Myocyte (in vitro differentiated cells): ENCODE results near the gene CLTB. TPM values are rescaled to one million over a fixed set of nuclear protein-coding genes. Genes with fewer than 3 reads are reported as not detected.
A peak's percentile ranks its signal among the peaks of the same experiment; 100 is the strongest.
"Not testable (repeated sequence)": the region's sequence is repeated elsewhere in the genome, so short reads cannot be mapped to it uniquely, and the experiment has no call there.

Experiments
- DNase-seq: peaks from one replicate; pipeline ENCODE4 v3.0.0-alpha.2; 2012; ENCODE audit warnings: low read depth
- total RNA-seq: library from RNA; depleted of rRNA; stranded (reverse); fragments of >200 nt; gene quantifications from 2 replicates; pipeline ENCODE4 v1.2.3, GENCODE V29; 2014

The CLTB gene
- total RNA-seq, 1 donor from 2014 or later = 223 TPM

GRCh38 chr5:176429972-176430371, 13.6 kb upstream of the CLTB start:
- DNase-seq = no peak

GRCh38 chr5:176427971-176428370, 11.6 kb upstream of the CLTB start:
- no peak for DNase-seq

GRCh38 chr5:176426876-176427275, 10.5 kb upstream of the CLTB start:
- no peak for DNase-seq

- DNase-seq = no peak
These were observed 9.5 kb upstream of the CLTB start for GRCh38 chr5:176425791-176426190.

- no peak for DNase-seq
These were observed 8.8 kb upstream of the CLTB start for GRCh38 chr5:176425138-176425537.

- no peak for DNase-seq
These were observed 7.8 kb upstream of the CLTB start for GRCh38 chr5:176424181-176424580.

GRCh38 chr5:176420972-176421544, 4.7 kb upstream of the CLTB start:
- no peak for DNase-seq

GRCh38 chr5:176420086-176420485, 3.7 kb upstream of the CLTB start:
- DNase-seq = no peak

- DNase-seq = no peak
These were observed 1.9 kb upstream of the CLTB start for GRCh38 chr5:176418251-176418650.

- DNase-seq = no peak
These were observed 626 bp upstream of the CLTB start for GRCh38 chr5:176416965-176417364.

- DNase-seq = peak; percentile 77
These were observed 943 bp downstream of the CLTB start for GRCh38 chr5:176415240-176415951.

- DNase-seq = no peak
These were observed 1.6 kb downstream of the CLTB start for GRCh38 chr5:176414704-176415103.

- DNase-seq = no peak
These were observed 2.6 kb downstream of the CLTB start for GRCh38 chr5:176413709-176414191.

- peak; percentile 57 for DNase-seq
These were observed 3.1 kb downstream of the CLTB start for GRCh38 chr5:176413255-176413565.

- DNase-seq = no peak
These were observed 3.7 kb downstream of the CLTB start for GRCh38 chr5:176412517-176413254.

GRCh38 chr5:176410486-176411180, 5.7 kb downstream of the CLTB start:
- DNase-seq = peak; percentile 49

- DNase-seq = no peak
These were observed 6.6 kb downstream of the CLTB start for GRCh38 chr5:176409765-176410164.

GRCh38 chr5:176408590-176408989, 7.7 kb downstream of the CLTB start:
- no peak for DNase-seq

GRCh38 chr5:176408252-176408573, 8.1 kb downstream of the CLTB start:
- DNase-seq = not testable (repeated sequence)

GRCh38 chr5:176407456-176408251, 8.7 kb downstream of the CLTB start:
- DNase-seq = no peak

- no peak for DNase-seq
These were observed 9.8 kb downstream of the CLTB start for GRCh38 chr5:176406436-176407052.
